ENCODE data around the gene LYL1.

The LYL1 gene

GRCh38 chr19:13057147-13057572, 45.5 kb downstream of the LYL1 start:
- in situ Hi-C loops (cut with MboI; ENCODE audit: low sequenced_read_pairs, unreplicated experiment) = no loop called here
- no peak for DNase-seq (ENCODE audit: low spot score)
- no peak for TF ChIP-seq CTCF (IDR thresholded peaks at IDR 0.05; ENCODE audit: borderline replicate concordance, control extremely low read depth, extremely low read depth, insufficient read depth, missing control alignments)

- DNase-seq (ENCODE audit: low spot score) = no peak
- TF ChIP-seq CTCF (IDR thresholded peaks at IDR 0.05; ENCODE audit: borderline replicate concordance, control extremely low read depth, extremely low read depth, insufficient read depth, missing control alignments) = no peak
- in situ Hi-C loops (cut with MboI; ENCODE audit: low sequenced_read_pairs, unreplicated experiment) = no loop called here
Measured at GRCh38 chr19:13056052-13056660, 46.5 kb downstream of the LYL1 start.

GRCh38 chr19:13055213-13056051, 47.2 kb downstream of the LYL1 start:
- DNase-seq (ENCODE audit: low spot score) = no peak

GRCh38 chr19:13054626-13055212, 47.9 kb downstream of the LYL1 start:
- no peak for TF ChIP-seq CTCF (IDR thresholded peaks at IDR 0.05; ENCODE audit: borderline replicate concordance, control extremely low read depth, extremely low read depth, insufficient read depth, missing control alignments)
- no peak for DNase-seq (ENCODE audit: low spot score)
- in situ Hi-C loops (cut with MboI; ENCODE audit: low sequenced_read_pairs, unreplicated experiment) = no loop called here

More at GRCh38 chr19:13055213-13056051, 47.2 kb downstream of the LYL1 start:
- in situ Hi-C loops (cut with MboI; ENCODE audit: low sequenced_read_pairs, unreplicated experiment) = no loop called here
- no peak for TF ChIP-seq CTCF (IDR thresholded peaks at IDR 0.05; ENCODE audit: borderline replicate concordance, control extremely low read depth, extremely low read depth, insufficient read depth, missing control alignments)

- in situ Hi-C loops (cut with MboI; ENCODE audit: low sequenced_read_pairs, unreplicated experiment) = no loop called here
- TF ChIP-seq CTCF (IDR thresholded peaks at IDR 0.05; ENCODE audit: borderline replicate concordance, control extremely low read depth, extremely low read depth, insufficient read depth, missing control alignments) = no peak
- DNase-seq (ENCODE audit: low spot score) = no peak
Measured at GRCh38 chr19:13053761-13054625, 48.7 kb downstream of the LYL1 start.

- no peak for DNase-seq (ENCODE audit: low spot score)
- no peak for TF ChIP-seq CTCF (IDR thresholded peaks at IDR 0.05; ENCODE audit: borderline replicate concordance, control extremely low read depth, extremely low read depth, insufficient read depth, missing control alignments)
- in situ Hi-C loops (cut with MboI; ENCODE audit: low sequenced_read_pairs, unreplicated experiment) = no loop called here
Measured at GRCh38 chr19:13053238-13053637, 49.4 kb downstream of the LYL1 start.
